GM12878 (cell line): ENCODE measurements around the gene UTP20. TPM values are rescaled to one million over a fixed set of nuclear protein-coding genes. Genes with fewer than 3 reads are reported as not detected.

ENCODE experiments used
- ATF2 ChIP-seq: IDR thresholded peaks from 2 replicates; pipeline ENCODE4 v1.6.1; 2012; ENCODE audit warnings: low read length, inconsistent platforms
- BCL3 ChIP-seq: IDR thresholded peaks from 2 replicates; pipeline ENCODE4 v1.6.1; 2011; ENCODE audit warnings: borderline replicate concordance, low read depth, mild to moderate bottlenecking, moderate library complexity, low read length; ENCODE audit not compliant: insufficient read depth, poor library complexity, severe bottlenecking
- BHLHE40 ChIP-seq, 2 experiments: fragments of 450-650 bp in 1 of 2; IDR thresholded peaks; 2 replicates each; pipeline ENCODE4 v1.6.1; 2011 to 2017; ENCODE audit warnings: low read depth in 2 of 2, borderline replicate concordance in 1 of 2, improper control_type of control experiment in 1 of 2, low read length in 1 of 2, mild to moderate bottlenecking in 1 of 2
- E2F4 ChIP-seq: IDR thresholded peaks from 2 replicates; pipeline ENCODE4 v1.6.1; 2012; ENCODE audit warnings: low read depth, low read length, improper control_type of control experiment
- EGR1 ChIP-seq, 2 experiments: IDR thresholded peaks; 1 replicate in 1 of 2; 2 replicates in 1 of 2; pipeline ENCODE4 v1.6.1; 2011 to 2012; ENCODE audit warnings: low read depth in 2 of 2, low read length in 2 of 2, borderline replicate concordance in 1 of 2, mild to moderate bottlenecking in 1 of 2, moderate library complexity in 1 of 2
- EP300 ChIP-seq, 2 experiments: fragments of 150-350 bp in 1 of 2; IDR thresholded peaks; 2 replicates each; pipeline ENCODE4 v1.6.1; 2011 to 2012; ENCODE audit warnings: low read depth in 2 of 2, low read length in 2 of 2, borderline replicate concordance in 1 of 2, improper control_type of control experiment in 1 of 2, inconsistent platforms in 1 of 2; ENCODE audit not compliant: control insufficient read depth in 1 of 2
- MEF2B ChIP-seq: fragments of 450-650 bp; IDR thresholded peaks from 2 replicates; pipeline ENCODE4 v1.6.1; 2018; ENCODE audit warnings: mild to moderate bottlenecking, moderate library complexity; ENCODE audit not compliant: partially characterized antibody, poor library complexity, severe bottlenecking
- MTA2 ChIP-seq: fragments of 450-650 bp; IDR thresholded peaks from 2 replicates; pipeline ENCODE4 v1.6.1; 2016; ENCODE audit warnings: low read depth, mild to moderate bottlenecking, moderate library complexity
- NFIC ChIP-seq: IDR thresholded peaks from 2 replicates; pipeline ENCODE4 v1.6.1; 2012; ENCODE audit warnings: low read depth, mild to moderate bottlenecking, inconsistent platforms, low read length, moderate library complexity
- POLR2A ChIP-seq: IDR thresholded peaks from 2 replicates; pipeline ENCODE4 v1.6.1; 2011; ENCODE audit warnings: low read depth, mild to moderate bottlenecking, low read length
- POLR2AphosphoS2 ChIP-seq: IDR thresholded peaks from 2 replicates; pipeline ENCODE4 v1.6.1; 2011; ENCODE audit warnings: low read depth, mild to moderate bottlenecking, low read length, improper control_type of control experiment, moderate library complexity
- RBBP5 ChIP-seq: fragments of 200-600 bp; sonication (generic); conservative IDR thresholded peaks from 2 replicates; pipeline ENCODE4 v1.6.1; 2016
- RELB ChIP-seq: fragments of 450-650 bp; IDR thresholded peaks from 2 replicates; pipeline ENCODE4 v1.6.1; 2017; ENCODE audit warnings: low read depth, mild to moderate bottlenecking, moderate library complexity
- RUNX3 ChIP-seq: IDR thresholded peaks from 2 replicates; pipeline ENCODE4 v1.6.1; 2012; ENCODE audit warnings: low read length, inconsistent platforms
- SMARCA5 ChIP-seq: fragments of 450-650 bp; IDR thresholded peaks from 2 replicates; pipeline ENCODE4 v1.6.1; 2017; ENCODE audit warnings: mild to moderate bottlenecking
- SREBF2 ChIP-seq: IDR thresholded peaks from 2 replicates; pipeline ENCODE4 v1.6.1; 2012; ENCODE audit warnings: mild to moderate bottlenecking, low read length
- STAT1 ChIP-seq: fragments of 450-650 bp; conservative IDR thresholded peaks from 2 replicates; pipeline ENCODE4 v1.6.1; 2014; ENCODE audit warnings: antibody characterized with exemption, mild to moderate bottlenecking
- TCF12 ChIP-seq: IDR thresholded peaks from 2 replicates; pipeline ENCODE4 v1.6.1; 2011; ENCODE audit warnings: low read depth, mild to moderate bottlenecking, low read length
- ZNF384 ChIP-seq: IDR thresholded peaks from 2 replicates; pipeline ENCODE4 v1.6.1; 2012; ENCODE audit warnings: low read depth, mild to moderate bottlenecking, low read length, improper control_type of control experiment, borderline replicate concordance
- polyA plus RNA-seq, 11 experiments: library from polyadenylated mRNA; depleted of rRNA in 4 of 11; unstranded in 6 of 11; stranded (reverse) in 5 of 11; fragments of >200 nt; fragmentation: Nextera tagmentation in 4 of 11; fragmentation: Illumina TruSeq in 1 of 11; extraction: Ambion mirVana in 4 of 11; extraction: Trizol in 1 of 11; gene quantifications; 1 replicate in 1 of 11; 2 replicates in 10 of 11; pipeline versions ENCODE4 v1.2.1 to v1.2.3, GENCODE V29; 2011 to 2016; ENCODE audit warnings: inconsistent platforms in 2 of 11, missing spikeins in 2 of 11, low read depth in 1 of 11
- total RNA-seq, 4 experiments: library from RNA; depleted of rRNA in 3 of 4; stranded (reverse); fragments of >200 nt in 3 of 4; fragmentation: Illumina TruSeq in 1 of 4; extraction: Trizol in 1 of 4; gene quantifications; 2 replicates each; pipeline versions ENCODE4 v1.2.1 to v1.2.3, GENCODE V29; 2013 to 2021
- TF ChIP-seq, protein P1 (sequence below): fragments of 450-650 bp; IDR thresholded peaks from 2 replicates; pipeline ENCODE4 v1.6.1; 2018; ENCODE audit warnings: borderline replicate concordance, mild to moderate bottlenecking; ENCODE audit not compliant: partially characterized antibody
- TF ChIP-seq, protein P2 (sequence below): IDR thresholded peaks from 2 replicates; pipeline ENCODE4 v1.6.1; 2011; ENCODE audit warnings: mild to moderate bottlenecking, low read depth, low read length, moderate library complexity; ENCODE audit not compliant: insufficient replicate concordance

Gene UTP20
- total and polyA plus RNA-seq, 10 of the 15 experiments (the other 5 are each of a cell fraction or from before 2014, with no cell fraction given) = 3.6 to 25.6 (median 16.7) TPM

GRCh38 chr12:101280006-101280505 is at the start of gene UTP20 (continued):
- TF ChIP-seq RELB = peak; percentile 91
- TF ChIP-seq, protein P1, sequence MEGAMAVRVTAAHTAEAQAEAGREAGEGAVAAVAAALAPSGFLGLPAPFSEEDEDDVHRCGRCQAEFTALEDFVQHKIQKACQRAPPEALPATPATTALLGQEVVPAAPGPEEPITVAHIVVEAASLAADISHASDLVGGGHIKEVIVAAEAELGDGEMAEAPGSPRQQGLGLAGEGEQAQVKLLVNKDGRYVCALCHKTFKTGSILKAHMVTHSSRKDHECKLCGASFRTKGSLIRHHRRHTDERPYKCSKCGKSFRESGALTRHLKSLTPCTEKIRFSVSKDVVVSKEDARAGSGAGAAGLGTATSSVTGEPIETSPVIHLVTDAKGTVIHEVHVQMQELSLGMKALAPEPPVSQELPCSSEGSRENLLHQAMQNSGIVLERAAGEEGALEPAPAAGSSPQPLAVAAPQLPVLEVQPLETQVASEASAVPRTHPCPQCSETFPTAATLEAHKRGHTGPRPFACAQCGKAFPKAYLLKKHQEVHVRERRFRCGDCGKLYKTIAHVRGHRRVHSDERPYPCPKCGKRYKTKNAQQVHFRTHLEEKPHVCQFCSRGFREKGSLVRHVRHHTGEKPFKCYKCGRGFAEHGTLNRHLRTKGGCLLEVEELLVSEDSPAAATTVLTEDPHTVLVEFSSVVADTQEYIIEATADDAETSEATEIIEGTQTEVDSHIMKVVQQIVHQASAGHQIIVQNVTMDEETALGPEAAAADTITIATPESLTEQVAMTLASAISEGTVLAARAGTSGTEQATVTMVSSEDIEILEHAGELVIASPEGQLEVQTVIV = no peak
- 0 out of 2 replicates have a peak, but pooled peaks have one; percentile 49 for TF ChIP-seq POLR2AphosphoS2
- no peak for TF ChIP-seq ZNF384
- peak; percentile 94 to 97 for TF ChIP-seq BHLHE40 (IDR thresholded peaks at IDR 0.05; ENCODE audit: borderline replicate concordance in 1 of 2, low read depth in 2 of 2, low read length in 1 of 2)
- no peak for TF ChIP-seq ATF2
- no peak for TF ChIP-seq RBBP5
- no peak for TF ChIP-seq E2F4
- no peak for TF ChIP-seq BCL3
- no peak for TF ChIP-seq MEF2B
- no peak for TF ChIP-seq TCF12
- no peak for TF ChIP-seq MTA2
- TF ChIP-seq POLR2A = peak; percentile 86
- TF ChIP-seq NFIC = no peak
- no peak for TF ChIP-seq EGR1 (IDR thresholded peaks at IDR 0.05; ENCODE audit: borderline replicate concordance in 1 of 2, low read depth in 2 of 2, low read length in 2 of 2)
- TF ChIP-seq, protein P2, sequence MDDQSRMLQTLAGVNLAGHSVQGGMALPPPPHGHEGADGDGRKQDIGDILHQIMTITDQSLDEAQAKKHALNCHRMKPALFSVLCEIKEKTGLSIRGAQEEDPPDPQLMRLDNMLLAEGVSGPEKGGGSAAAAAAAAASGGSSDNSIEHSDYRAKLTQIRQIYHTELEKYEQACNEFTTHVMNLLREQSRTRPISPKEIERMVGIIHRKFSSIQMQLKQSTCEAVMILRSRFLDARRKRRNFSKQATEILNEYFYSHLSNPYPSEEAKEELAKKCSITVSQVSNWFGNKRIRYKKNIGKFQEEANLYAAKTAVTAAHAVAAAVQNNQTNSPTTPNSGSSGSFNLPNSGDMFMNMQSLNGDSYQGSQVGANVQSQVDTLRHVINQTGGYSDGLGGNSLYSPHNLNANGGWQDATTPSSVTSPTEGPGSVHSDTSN = no peak
- TF ChIP-seq SMARCA5 = no peak
- TF ChIP-seq EP300 (IDR thresholded peaks at IDR 0.05; ENCODE audit: borderline replicate concordance in 1 of 2, control insufficient read depth in 1 of 2, low read depth in 2 of 2, low read length in 2 of 2) = no peak
- TF ChIP-seq RUNX3 = 0 out of 2 replicates have a peak, but pooled peaks have one; percentile 20
- TF ChIP-seq SREBF2 = no peak
- 0 out of 2 replicates have a peak, but pooled peaks have one; percentile 54 for TF ChIP-seq STAT1
